SU-DHL-6 (cell line): Measurements from ENCODE around the gene RAB31.

Experiments used
- EZH2phosphoT487 ChIP-seq: fragments of 200-600 bp; sonication (generic), shearing (Covaris generic); conservative IDR thresholded peaks from 2 replicates; pipeline ENCODE4 v1.6.1; 2018; ENCODE audit warnings: mild to moderate bottlenecking, antibody characterized with exemption, low read length, moderate library complexity, mixed read lengths
- TF ChIP-seq, protein P1 (sequence below): fragments of 200-600 bp; sonication (generic); IDR thresholded peaks from one replicate; pipeline ENCODE4 v1.5.1; 2017; ENCODE audit warnings: antibody characterized with exemption, mild to moderate bottlenecking, low read length, moderate library complexity; ENCODE audit not compliant: insufficient read depth, poor library complexity, severe bottlenecking

- TF ChIP-seq, protein P1, sequence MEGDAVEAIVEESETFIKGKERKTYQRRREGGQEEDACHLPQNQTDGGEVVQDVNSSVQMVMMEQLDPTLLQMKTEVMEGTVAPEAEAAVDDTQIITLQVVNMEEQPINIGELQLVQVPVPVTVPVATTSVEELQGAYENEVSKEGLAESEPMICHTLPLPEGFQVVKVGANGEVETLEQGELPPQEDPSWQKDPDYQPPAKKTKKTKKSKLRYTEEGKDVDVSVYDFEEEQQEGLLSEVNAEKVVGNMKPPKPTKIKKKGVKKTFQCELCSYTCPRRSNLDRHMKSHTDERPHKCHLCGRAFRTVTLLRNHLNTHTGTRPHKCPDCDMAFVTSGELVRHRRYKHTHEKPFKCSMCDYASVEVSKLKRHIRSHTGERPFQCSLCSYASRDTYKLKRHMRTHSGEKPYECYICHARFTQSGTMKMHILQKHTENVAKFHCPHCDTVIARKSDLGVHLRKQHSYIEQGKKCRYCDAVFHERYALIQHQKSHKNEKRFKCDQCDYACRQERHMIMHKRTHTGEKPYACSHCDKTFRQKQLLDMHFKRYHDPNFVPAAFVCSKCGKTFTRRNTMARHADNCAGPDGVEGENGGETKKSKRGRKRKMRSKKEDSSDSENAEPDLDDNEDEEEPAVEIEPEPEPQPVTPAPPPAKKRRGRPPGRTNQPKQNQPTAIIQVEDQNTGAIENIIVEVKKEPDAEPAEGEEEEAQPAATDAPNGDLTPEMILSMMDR = no peak
- no peak for TF ChIP-seq EZH2phosphoT487
Observed at GRCh38 chr18:9866627-9867026, 158.5 kb downstream of the RAB31 start.
